HG02973 (cell line): Measurements from ENCODE around the gene LY6G6F.
A peak's percentile ranks its signal among the peaks of the same experiment; 100 is the strongest.
"Not testable (repeated sequence)": the region's sequence is repeated elsewhere in the genome, so short reads cannot be mapped to it uniquely, and the experiment has no call there.

ENCODE experiments used
- ATAC-seq: cut with Tn5 transposase; IDR thresholded peaks from one replicate; pipeline ENCODE4 v1.9.1; 2021; ENCODE audit warnings: moderate library complexity; ENCODE audit not compliant: unreplicated experiment

Gene LY6G6F

GRCh38 chr6:31701666-31702404 is 4.8 kb upstream of the LY6G6F start:
- no peak for ATAC-seq

- ATAC-seq: peak; percentile 4
Measured at GRCh38 chr6:31702405-31702818, 4.3 kb upstream of the LY6G6F start.

- peak; percentile 77 for ATAC-seq
Measured at GRCh38 chr6:31702819-31703716, 3.6 kb upstream of the LY6G6F start, which contains the start of gene ABHD16A. ABHD16A (minus strand) TSS chr6:31703324; CDS start chr6:31703281, 43 bp downstream.

- no peak for ATAC-seq
Measured at GRCh38 chr6:31705931-31706330, 735 bp upstream of the LY6G6F start.

DNA sequence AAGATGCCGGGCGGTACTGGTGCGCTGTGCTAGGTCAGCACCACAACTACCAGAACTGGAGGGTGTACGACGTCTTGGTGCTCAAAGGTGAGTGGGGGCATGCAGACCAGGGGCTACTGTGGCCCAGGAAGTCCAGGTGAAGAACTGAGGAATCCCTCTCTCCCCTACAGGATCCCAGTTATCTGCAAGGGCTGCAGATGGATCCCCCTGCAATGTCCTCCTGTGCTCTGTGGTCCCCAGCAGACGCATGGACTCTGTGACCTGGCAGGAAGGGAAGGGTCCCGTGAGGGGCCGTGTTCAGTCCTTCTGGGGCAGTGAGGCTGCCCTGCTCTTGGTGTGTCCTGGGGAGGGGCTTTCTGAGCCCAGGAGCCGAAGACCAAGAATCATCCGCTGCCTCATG is 1.0 kb downstream of the LY6G6F start:
- no peak for ATAC-seq

GRCh38 chr6:31708224-31708623 is 1.6 kb downstream of the LY6G6F start:
- no peak for ATAC-seq

DNA sequence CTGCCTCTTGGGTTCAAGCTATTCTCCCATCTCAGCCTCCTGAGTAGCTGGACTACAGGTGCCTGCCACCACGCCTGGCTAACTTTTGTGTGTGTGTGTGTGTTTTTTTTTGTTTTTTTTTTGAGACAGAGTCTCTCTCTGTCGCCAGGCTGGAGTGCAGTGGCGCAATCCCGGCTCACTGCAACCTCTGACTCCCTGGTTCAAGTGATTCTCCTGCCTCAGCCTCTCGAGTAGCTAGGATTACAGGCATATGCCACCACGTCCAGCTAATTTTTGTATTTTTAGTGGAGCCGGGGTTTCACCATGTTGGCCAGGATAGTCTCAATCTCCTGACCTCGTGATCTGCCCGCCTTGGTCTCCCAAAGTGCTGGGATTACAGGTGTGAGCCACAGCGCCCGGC is 2.5 kb downstream of the LY6G6F start:
- not testable (repeated sequence) for ATAC-seq

DNA sequence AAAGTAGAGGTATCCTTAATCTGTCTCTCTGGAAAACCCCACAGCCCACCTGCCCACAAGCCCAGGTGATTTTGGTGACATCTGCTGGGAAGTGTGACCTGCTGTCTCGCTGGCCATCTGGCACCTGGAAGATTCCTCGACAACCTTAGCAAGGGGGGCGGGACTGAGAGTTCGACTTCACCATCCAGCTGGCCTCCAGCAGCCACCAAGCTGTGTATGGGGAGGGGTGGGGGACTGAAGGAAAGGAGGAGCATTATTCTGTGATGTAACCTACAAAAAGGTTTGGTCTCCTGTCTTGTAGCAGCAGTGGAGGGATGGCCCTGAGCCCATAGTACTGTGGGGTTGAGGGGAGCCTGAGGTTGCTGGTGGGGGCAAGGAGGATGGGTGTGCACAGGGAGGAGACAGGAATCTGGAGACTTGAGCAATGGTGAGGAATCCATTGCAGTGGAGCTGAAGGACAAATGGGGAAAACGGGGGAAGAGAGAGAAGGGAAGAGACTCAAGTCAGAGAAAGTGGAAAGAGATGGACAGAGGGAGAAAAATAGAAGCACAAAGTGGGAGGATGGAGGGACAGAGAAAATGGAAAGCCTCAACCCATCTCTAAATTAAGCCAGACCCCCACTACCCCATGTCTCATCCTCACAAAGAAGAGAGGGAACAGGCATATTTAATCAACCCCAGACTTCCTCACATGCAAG is 4.0 kb downstream of the LY6G6F start:
- ATAC-seq: no peak

GRCh38 chr6:31711233-31711632 is 4.6 kb downstream of the LY6G6F start:
- ATAC-seq: no peak

- ATAC-seq: no peak
Measured at GRCh38 chr6:31712296-31712695, 5.6 kb downstream of the LY6G6F start.

- no peak for ATAC-seq
Measured at GRCh38 chr6:31713465-31713864, 6.8 kb downstream of the LY6G6F start.

DNA sequence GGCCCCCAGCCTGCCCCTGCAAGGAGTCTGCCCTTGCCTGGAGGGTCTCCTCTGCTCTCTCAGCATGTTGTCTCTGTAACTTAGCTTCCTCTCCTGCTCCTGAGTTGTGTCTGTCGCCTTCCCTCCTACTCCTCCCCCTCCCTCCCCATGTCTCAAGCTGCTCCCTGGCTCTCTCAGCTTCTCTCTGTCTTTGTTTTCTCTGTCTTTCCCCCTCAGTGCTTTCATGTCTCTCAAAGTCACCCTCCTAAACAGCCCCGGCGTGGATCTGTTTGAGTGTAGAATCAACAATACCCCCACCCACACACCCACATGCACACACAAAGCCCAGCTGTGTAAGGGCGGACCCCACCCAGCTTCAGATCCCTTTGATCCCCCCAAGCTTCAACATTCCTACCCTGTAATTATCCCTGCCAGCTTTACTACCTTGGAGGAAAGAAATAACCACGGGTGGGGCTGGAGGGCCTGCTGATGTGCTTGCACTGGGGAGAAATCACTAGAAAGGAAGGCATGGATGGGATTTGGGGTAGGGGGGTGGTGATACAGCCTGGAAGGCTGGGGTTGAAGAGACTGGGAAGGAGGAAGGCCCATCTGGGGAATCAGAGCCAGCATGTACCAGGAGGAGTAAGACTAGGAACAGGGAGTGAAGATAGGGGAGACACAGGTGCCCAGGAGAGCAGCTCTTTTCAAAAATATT is 7.5 kb downstream of the LY6G6F start:
- ATAC-seq: no peak

- ATAC-seq: no peak
Measured at GRCh38 chr6:31715022-31715958, 8.6 kb downstream of the LY6G6F start, which contains the start of gene LY6G6D. LY6G6D (plus strand) TSS chr6:31715348; CDS start chr6:31715356, 8 bp downstream.

DNA sequence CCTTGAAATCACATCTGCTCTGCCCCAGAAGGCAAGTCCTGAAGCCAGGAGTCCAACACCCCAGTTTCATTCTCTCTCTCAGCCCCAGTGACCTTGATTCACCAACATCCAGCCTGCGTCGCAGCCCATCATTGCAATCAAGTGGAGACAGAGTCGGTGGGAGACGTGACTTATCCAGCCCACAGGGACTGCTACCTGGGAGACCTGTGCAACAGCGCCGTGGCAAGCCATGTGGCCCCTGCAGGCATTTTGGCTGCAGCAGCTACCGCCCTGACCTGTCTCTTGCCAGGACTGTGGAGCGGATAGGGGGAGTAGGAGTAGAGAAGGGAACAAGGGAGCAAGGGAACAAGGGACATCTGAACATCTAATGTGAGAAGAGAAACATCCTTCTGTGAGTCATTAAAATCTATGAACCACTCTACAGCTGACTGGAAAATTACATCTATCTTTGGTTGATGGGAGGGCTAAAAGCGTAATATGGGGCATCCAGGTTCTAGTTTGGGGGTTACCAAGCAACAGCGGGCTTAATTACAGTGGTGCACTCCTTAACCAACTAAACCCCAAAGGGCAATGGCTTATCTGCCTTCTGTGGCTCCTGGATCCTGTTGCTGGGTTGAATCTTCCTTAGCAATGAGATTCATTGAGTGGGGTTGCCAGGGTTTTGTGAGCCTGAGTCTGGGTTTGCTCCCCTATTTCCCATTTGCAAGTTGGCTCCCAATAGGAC is 11.0 kb downstream of the LY6G6F start:
- ATAC-seq: no peak

DNA sequence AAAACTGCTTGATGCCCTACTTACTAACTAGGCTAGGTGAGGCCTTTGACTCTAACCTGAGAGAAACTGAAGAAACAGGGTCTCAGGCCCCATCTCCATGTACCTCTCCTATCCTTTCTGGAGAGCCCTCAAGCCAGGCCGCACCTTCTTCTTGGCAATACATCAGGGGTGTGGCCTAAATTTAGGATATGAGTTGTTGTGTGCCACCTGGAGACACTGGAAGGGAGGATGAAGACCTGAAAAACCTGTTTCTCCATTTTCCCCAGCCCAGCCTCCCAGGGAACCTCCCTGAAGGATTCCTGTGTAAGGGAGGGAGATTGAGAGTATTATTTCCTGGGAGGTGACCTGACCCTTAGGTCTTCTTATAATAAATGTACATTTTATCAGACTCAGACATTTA is 11.6 kb downstream of the LY6G6F start:
- ATAC-seq: no peak

GRCh38 chr6:31719001-31719400 is 12.3 kb downstream of the LY6G6F start:
- ATAC-seq: no peak

GRCh38 chr6:31720196-31720770 is 13.6 kb downstream of the LY6G6F start:
- no peak for ATAC-seq

DNA sequence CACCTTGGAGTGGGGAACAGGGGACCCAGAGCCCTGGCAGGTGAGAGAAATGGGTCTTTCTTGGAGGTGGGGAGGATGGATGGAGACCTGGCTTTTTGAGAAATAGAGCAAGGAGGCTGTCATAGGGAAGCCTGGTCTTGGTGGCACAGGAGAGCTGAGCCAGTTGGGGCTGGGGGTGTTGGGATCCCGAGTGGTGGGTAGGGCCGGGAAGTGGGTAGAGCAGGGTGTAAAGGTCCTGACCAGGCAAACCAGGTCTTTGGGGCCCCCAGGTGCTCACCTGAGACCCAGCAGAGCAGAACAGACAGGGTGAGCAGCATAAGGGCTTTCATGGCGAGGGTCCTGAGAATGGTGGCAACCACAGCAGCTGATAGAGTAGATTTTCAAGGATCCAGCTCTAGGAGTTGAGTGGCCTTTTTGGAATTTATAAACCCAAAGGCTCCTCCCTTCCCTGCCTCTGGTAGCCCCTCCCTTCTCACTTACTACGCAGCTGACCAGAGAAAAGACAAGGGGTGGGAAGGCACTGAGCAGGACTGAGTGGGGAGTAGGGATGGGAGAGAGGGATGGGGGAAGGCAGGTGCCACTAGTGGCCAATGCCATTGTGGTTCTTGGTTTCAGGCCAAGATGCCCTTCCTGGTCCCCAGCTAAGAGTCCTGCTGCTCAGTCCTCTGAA is 14.8 kb downstream of the LY6G6F start, which contains the start of gene LY6G6C:
Gene LY6G6C, minus strand, starts transcription at position 396 of the 670 bp plus-strand sequence. Its CDS starts 67 bp downstream, at position 329.
- no peak for ATAC-seq
